Muscle of leg (tissue), 11 donors: Measurements from ENCODE around the gene APP. TPM values are rescaled to one million over a fixed set of nuclear protein-coding genes. Genes with fewer than 3 reads are reported as not detected.

Experiments
- DNase-seq: peaks from one replicate; pipeline ENCODE4 v3.0.0; 2013
- H3K27ac ChIP-seq: one replicate; pipeline ENCODE4 v1.5.1; 2013; ENCODE audit warnings: mild to moderate bottlenecking, low read length, control low read depth
- H3K27me3 ChIP-seq: one replicate; pipeline ENCODE4 v1.6.1; 2013; ENCODE audit warnings: low read length; ENCODE audit not compliant: control insufficient read depth, insufficient read depth
- H3K36me3 ChIP-seq: one replicate; pipeline ENCODE4 v1.6.1; 2013; ENCODE audit warnings: low read length; ENCODE audit not compliant: control insufficient read depth, insufficient read depth
- H3K4me1 ChIP-seq: one replicate; pipeline ENCODE4 v1.6.1; 2013; ENCODE audit warnings: low read length; ENCODE audit not compliant: control insufficient read depth, insufficient read depth
- H3K4me3 ChIP-seq: one replicate; pipeline ENCODE4 v1.5.1; 2013; ENCODE audit warnings: low read length, control low read depth
- H3K9me3 ChIP-seq: replicated peaks from 2 replicates; pipeline ENCODE4 v1.6.1; 2013; ENCODE audit warnings: low read depth, low read length; ENCODE audit not compliant: control insufficient read depth
- WGBS: methylation state at CpG from one replicate; pipeline ENCODE4 v1.1.5; 2013; ENCODE audit warnings: missing lambda C conversion rate; ENCODE audit not compliant: insufficient coverage; 5-methylcytosine and 5-hydroxymethylcytosine counted together
- polyA plus RNA-seq, 8 donors: library from polyadenylated mRNA; unstranded; fragments of 120-200 nt; gene quantifications; one replicate each; pipeline versions ENCODE4 v1.2.1 to v1.2.3, GENCODE V29; 2013; ENCODE audit warnings: inconsistent platforms in 1 of 8, low replicate concordance in 1 of 8; ENCODE audit not compliant: insufficient read length in 8 of 8, insufficient read depth in 1 of 8
- total RNA-seq: library from RNA; stranded (reverse); fragments of 120-200 nt; gene quantifications from one replicate; pipeline ENCODE4 v1.2.4, GENCODE V29; 2013

Gene APP
- total and polyA plus RNA-seq, 9 donors = 154 to 476 (median 322) TPM

- 97% methylated on average over 3 of the region's 5 CpGs for WGBS
- Histone ChIP-seq H3K27me3 (no peaks in the 10 kb centered on the region), H3K27ac (no peak overlapping the region), H3K9me3 (no peaks in the 10 kb centered on the region), H3K4me1 (no peaks in the 10 kb centered on the region), H3K4me3 (no peak overlapping the region), H3K36me3 (no peaks in the 10 kb centered on the region)
- DNase-seq = no peak
Measured at GRCh38 chr21:26191609-26192008, 21.0 kb upstream of the APP start.

GRCh38 chr21:26188422-26188821 is 17.9 kb upstream of the APP start:
- Histone ChIP-seq H3K4me3 (no peak overlapping the region), H3K27ac (no peak overlapping the region), H3K36me3 (no peaks in the 10 kb centered on the region), H3K9me3 (peaks cover 10% of the 10 kb centered on the region), H3K27me3 (no peaks in the 10 kb centered on the region), H3K4me1 (no peaks in the 10 kb centered on the region)
- 33% methylated on average over 3 of the region's 5 CpGs for WGBS
- no peak for DNase-seq

GRCh38 chr21:26185446-26185845 is 14.9 kb upstream of the APP start:
- no peaks in the 10 kb centered on the region for H3K4me1 ChIP-seq
- no peaks in the 10 kb centered on the region for H3K27me3 ChIP-seq
- 100% methylated on average over 1 of the region's 2 CpGs for WGBS
- no peak overlapping the region for H3K27ac ChIP-seq
- no peak overlapping the region for H3K4me3 ChIP-seq
- DNase-seq = no peak
- H3K36me3 ChIP-seq = no peaks in the 10 kb centered on the region
- H3K9me3 ChIP-seq = peaks cover 10% of the 10 kb centered on the region

GRCh38 chr21:26185021-26185420 is 14.5 kb upstream of the APP start:
- Histone ChIP-seq H3K4me3 (no peak overlapping the region), H3K4me1 (no peaks in the 10 kb centered on the region), H3K36me3 (no peaks in the 10 kb centered on the region), H3K9me3 (peaks cover 10% of the 10 kb centered on the region), H3K27ac (no peak overlapping the region), H3K27me3 (no peaks in the 10 kb centered on the region)
- WGBS = 39% methylated on average over 2 of the region's 2 CpGs
- DNase-seq = no peak

- no peak overlapping the region for H3K27ac ChIP-seq
- H3K4me3 ChIP-seq = no peak overlapping the region
- no peak for DNase-seq
- WGBS = no CpG with 5 or more reads among the region's 4 CpGs
- no peaks in the 10 kb centered on the region for H3K27me3 ChIP-seq
- H3K9me3 ChIP-seq = peaks cover 5% of the 10 kb centered on the region
- no peaks in the 10 kb centered on the region for H3K36me3 ChIP-seq
- H3K4me1 ChIP-seq = peaks cover 2% of the 10 kb centered on the region
Measured at GRCh38 chr21:26179501-26179900, 8.9 kb upstream of the APP start.

- H3K27me3 ChIP-seq = no peaks in the 10 kb centered on the region
- no peak for DNase-seq
- WGBS = 79% methylated on average over 3 of the region's 5 CpGs
- H3K27ac ChIP-seq = no peak overlapping the region
- H3K9me3 ChIP-seq = no peaks in the 10 kb centered on the region
- no peak overlapping the region for H3K4me3 ChIP-seq
- no peaks in the 10 kb centered on the region for H3K36me3 ChIP-seq
- H3K4me1 ChIP-seq = peaks cover 2% of the 10 kb centered on the region
Measured at GRCh38 chr21:26177746-26178426, 7.3 kb upstream of the APP start.

- WGBS = 100% methylated on average over 1 of the region's 5 CpGs
- H3K27ac ChIP-seq = no peak overlapping the region
- H3K27me3 ChIP-seq = no peaks in the 10 kb centered on the region
- peaks cover 2% of the 10 kb centered on the region for H3K4me1 ChIP-seq
- no peak overlapping the region for H3K4me3 ChIP-seq
- no peaks in the 10 kb centered on the region for H3K36me3 ChIP-seq
- peak; percentile 38 for DNase-seq
- H3K9me3 ChIP-seq = no peaks in the 10 kb centered on the region
Measured at GRCh38 chr21:26177187-26177586, 6.6 kb upstream of the APP start.

- H3K4me3 ChIP-seq = peak overlapping the region; percentile 41
- H3K36me3 ChIP-seq = no peaks in the 10 kb centered on the region
- WGBS = 54% methylated on average over 9 of the region's 17 CpGs
- peaks cover 10% of the 10 kb centered on the region for H3K27me3 ChIP-seq
- H3K27ac ChIP-seq = no peak overlapping the region
- no peaks in the 10 kb centered on the region for H3K9me3 ChIP-seq
- peaks cover 11% of the 10 kb centered on the region for H3K4me1 ChIP-seq
- DNase-seq = no peak
Measured at GRCh38 chr21:26171258-26172100, 909 bp upstream of the APP start.

GRCh38 chr21:26169611-26170470 is 729 bp downstream of the APP start:
- Histone ChIP-seq H3K36me3 (no peaks in the 10 kb centered on the region), H3K9me3 (no peaks in the 10 kb centered on the region), H3K27ac (peak overlapping the region; percentile 95), H3K4me1 (peaks cover 11% of the 10 kb centered on the region), H3K4me3 (peak overlapping the region; percentile 95), H3K27me3 (peaks cover 10% of the 10 kb centered on the region)
- DNase-seq = peak; percentile 89
- under 1% methylated on average over 60 of the region's 80 CpGs for WGBS
